Stomach (tissue), 9 donors: ENCODE measurements around the gene TMEM235. TPM values are rescaled to one million over a fixed set of nuclear protein-coding genes. Genes with fewer than 3 reads are reported as not detected.

Source experiments
- DNase-seq, 2 donors: peaks; one replicate each; pipeline versions ENCODE4 v3.0.0 to v3.0.0-alpha.2; 2013 to 2019
- H3K27ac ChIP-seq, 5 donors: fragments of 200-600 bp in 4 of 5; sonication (generic) in 4 of 5; one replicate each; pipeline ENCODE4 v1.5.1; 2013 to 2019; ENCODE audit warnings: mild to moderate bottlenecking in 1 of 5, moderate library complexity in 1 of 5
- H3K27me3 ChIP-seq, 3 donors: fragments of 200-600 bp; sonication (generic); one replicate each; pipeline ENCODE4 v1.5.1; 2017 to 2019; ENCODE audit warnings: mixed run types in 1 of 3
- H3K36me3 ChIP-seq, 4 donors: fragments of 200-600 bp; sonication (generic); 1 replicate in 3 of 4; 2 replicates in 1 of 4; pipeline ENCODE4 v1.5.1; 2016 to 2019
- H3K4me1 ChIP-seq, 4 donors: fragments of 200-600 bp; sonication (generic); one replicate each; pipeline ENCODE4 v1.5.1; 2016 to 2019
- H3K4me3 ChIP-seq, 4 donors: fragments of 200-600 bp; sonication (generic) in 3 of 4; one replicate each; pipeline ENCODE4 v1.5.1; 2016 to 2019; ENCODE audit warnings: mild to moderate bottlenecking in 1 of 4
- H3K9me3 ChIP-seq, 4 donors: fragments of 200-600 bp; sonication (generic); one replicate each; pipeline ENCODE4 v1.5.1; 2016 to 2019
- EP300 ChIP-seq: sonication (generic); formaldehyde crosslinking; IDR thresholded peaks from one replicate; pipeline ENCODE4 v1.6.1; 2017; ENCODE audit warnings: antibody characterized with exemption
- POLR2A ChIP-seq, 4 donors: fragments of 450-650 bp; IDR thresholded peaks; one replicate each; pipeline ENCODE4 v1.6.1; 2016; ENCODE audit warnings: antibody characterized with exemption in 4 of 4, control low read depth in 2 of 4, mild to moderate bottlenecking in 1 of 4, moderate library complexity in 1 of 4
- POLR2AphosphoS5 ChIP-seq, 3 donors: sonication (generic); formaldehyde crosslinking; IDR thresholded peaks; one replicate each; pipeline ENCODE4 v1.6.1; 2016; ENCODE audit warnings: antibody characterized with exemption in 3 of 3
- WGBS, 5 donors: extraction: QIAGEN DNeasy Blood & Tissue Kit in 3 of 5; methylation state at CpG; one replicate each; pipeline versions ENCODE4 v1.1.5 to v1.1.7; 2013 to 2018; 5-methylcytosine and 5-hydroxymethylcytosine counted together
- intact Hi-C: fragments of 100-400 bp; cut with DNase I; formaldehyde crosslinking; loops from one replicate; pipeline ENCODE4 v1.15.1; 2023; ENCODE audit warnings: low total_unique reads
- polyA plus RNA-seq, 3 donors: library from polyadenylated mRNA; stranded (reverse); fragments of 200-250 nt; gene quantifications; one replicate each; pipeline ENCODE4 v1.2.3, GENCODE V29; 2013
- total RNA-seq, 5 donors: library from RNA; depleted of rRNA; stranded (reverse); fragments of >200 nt; gene quantifications; one replicate each; pipeline versions ENCODE4 v1.1.0 to v1.2.3, GENCODE V29; 2014 to 2016
- TF ChIP-seq, protein P1 (sequence below), 7 experiments: fragments of 450-650 bp in 4 of 7; fragments of 200-600 bp in 3 of 7; sonication (generic) in 3 of 7; IDR thresholded peaks; one replicate each; pipeline ENCODE4 v1.5.1; 2016 to 2019; ENCODE audit warnings: antibody characterized with exemption in 7 of 7, control low read depth in 2 of 7, mild to moderate bottlenecking in 1 of 7
- donor health status: healthy with polysubstance abuse.
- donor health status: Bipolar disorder and iron deficiency.
- donor health status: healthy.

Gene TMEM235
- total and polyA plus RNA-seq, 8 donors, result not detected

GRCh38 chr17:78211032-78211431 is 20.4 kb upstream of the TMEM235 start:
- Histone ChIP-seq H3K36me3 (peaks cover 0 to 10% (median 5%) of the 10 kb centered on the region in 4 donors), H3K27me3 (no peaks in the 10 kb centered on the region), H3K9me3 (no peaks in the 10 kb centered on the region), H3K4me1 (peaks cover 6 to 21% (median 13%) of the 10 kb centered on the region in 4 donors), H3K27ac (peak overlapping the region in 2 of 5 donors; percentile 26 to 42), H3K4me3 (no peak overlapping the region)
- no peak for DNase-seq
- intact Hi-C loops, result no loop called here
- 37 to 66% (median 47%) methylated on average over 11 of the region's 11 CpGs for WGBS, 5 donors
- TF ChIP-seq EP300, result no peak
- TF ChIP-seq, protein P1, sequence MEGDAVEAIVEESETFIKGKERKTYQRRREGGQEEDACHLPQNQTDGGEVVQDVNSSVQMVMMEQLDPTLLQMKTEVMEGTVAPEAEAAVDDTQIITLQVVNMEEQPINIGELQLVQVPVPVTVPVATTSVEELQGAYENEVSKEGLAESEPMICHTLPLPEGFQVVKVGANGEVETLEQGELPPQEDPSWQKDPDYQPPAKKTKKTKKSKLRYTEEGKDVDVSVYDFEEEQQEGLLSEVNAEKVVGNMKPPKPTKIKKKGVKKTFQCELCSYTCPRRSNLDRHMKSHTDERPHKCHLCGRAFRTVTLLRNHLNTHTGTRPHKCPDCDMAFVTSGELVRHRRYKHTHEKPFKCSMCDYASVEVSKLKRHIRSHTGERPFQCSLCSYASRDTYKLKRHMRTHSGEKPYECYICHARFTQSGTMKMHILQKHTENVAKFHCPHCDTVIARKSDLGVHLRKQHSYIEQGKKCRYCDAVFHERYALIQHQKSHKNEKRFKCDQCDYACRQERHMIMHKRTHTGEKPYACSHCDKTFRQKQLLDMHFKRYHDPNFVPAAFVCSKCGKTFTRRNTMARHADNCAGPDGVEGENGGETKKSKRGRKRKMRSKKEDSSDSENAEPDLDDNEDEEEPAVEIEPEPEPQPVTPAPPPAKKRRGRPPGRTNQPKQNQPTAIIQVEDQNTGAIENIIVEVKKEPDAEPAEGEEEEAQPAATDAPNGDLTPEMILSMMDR (IDR thresholded peaks at IDR 0.05), result no peak
- no peak for TF ChIP-seq POLR2A (IDR thresholded peaks at IDR 0.05)
- TF ChIP-seq POLR2AphosphoS5 (IDR thresholded peaks at IDR 0.05), result no peak

- Histone ChIP-seq H3K36me3 (no peaks in the 10 kb centered on the region), H3K4me3 (peak within 1 kb of the TSS; percentile 40 to 71 (median 50)), H3K27ac (peak within 1 kb of the TSS in 3 of 5 donors; percentile 9 to 60 (median 30)), H3K9me3 (no peaks in the 10 kb centered on the region), H3K27me3 (no peaks in the 10 kb centered on the region), H3K4me1 (peaks cover 6 to 21% (median 13%) of the 10 kb centered on the region in 4 donors)
- DNase-seq, result peak; percentile 91 to 96
- 0 to 2% (median 1%) methylated on average over 8 to 60 of the region's 60 CpGs for WGBS, 5 donors
- intact Hi-C loops, result no loop called here
- TF ChIP-seq EP300, result no peak
- peak in 2 of 3 donors; percentile 36 to 72 for TF ChIP-seq POLR2AphosphoS5 (IDR thresholded peaks at IDR 0.05)
Observed at GRCh38 chr17:78214016-78214705, 17.3 kb upstream of the TMEM235 start, which contains the start of gene BIRC5. Gene BIRC5 (plus strand): TSS chr17:78214253. CDS start chr17:78214317, 64 bp downstream.

DNA sequence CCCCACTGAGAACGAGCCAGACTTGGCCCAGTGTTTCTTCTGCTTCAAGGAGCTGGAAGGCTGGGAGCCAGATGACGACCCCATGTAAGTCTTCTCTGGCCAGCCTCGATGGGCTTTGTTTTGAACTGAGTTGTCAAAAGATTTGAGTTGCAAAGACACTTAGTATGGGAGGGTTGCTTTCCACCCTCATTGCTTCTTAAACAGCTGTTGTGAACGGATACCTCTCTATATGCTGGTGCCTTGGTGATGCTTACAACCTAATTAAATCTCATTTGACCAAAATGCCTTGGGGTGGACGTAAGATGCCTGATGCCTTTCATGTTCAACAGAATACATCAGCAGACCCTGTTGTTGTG is 16.7 kb upstream of the TMEM235 start:
- Histone ChIP-seq H3K4me1 (peaks cover 6 to 21% (median 13%) of the 10 kb centered on the region in 4 donors), H3K9me3 (no peaks in the 10 kb centered on the region), H3K27me3 (no peaks in the 10 kb centered on the region), H3K4me3 (peak overlapping the region; percentile 40 to 71 (median 50)), H3K36me3 (no peaks in the 10 kb centered on the region), H3K27ac (peak overlapping the region in 2 of 5 donors; percentile 9 to 60)
- 8 to 19% (median 9%) methylated on average over 5 of the region's 5 CpGs for WGBS, 5 donors
- no peak for DNase-seq
- TF ChIP-seq EP300, result no peak
- TF ChIP-seq, protein P1 (IDR thresholded peaks at IDR 0.05), result no peak
- no peak for TF ChIP-seq POLR2AphosphoS5 (IDR thresholded peaks at IDR 0.05)
- TF ChIP-seq POLR2A (IDR thresholded peaks at IDR 0.05), result no peak
- intact Hi-C loops, result no loop called here

DNA sequence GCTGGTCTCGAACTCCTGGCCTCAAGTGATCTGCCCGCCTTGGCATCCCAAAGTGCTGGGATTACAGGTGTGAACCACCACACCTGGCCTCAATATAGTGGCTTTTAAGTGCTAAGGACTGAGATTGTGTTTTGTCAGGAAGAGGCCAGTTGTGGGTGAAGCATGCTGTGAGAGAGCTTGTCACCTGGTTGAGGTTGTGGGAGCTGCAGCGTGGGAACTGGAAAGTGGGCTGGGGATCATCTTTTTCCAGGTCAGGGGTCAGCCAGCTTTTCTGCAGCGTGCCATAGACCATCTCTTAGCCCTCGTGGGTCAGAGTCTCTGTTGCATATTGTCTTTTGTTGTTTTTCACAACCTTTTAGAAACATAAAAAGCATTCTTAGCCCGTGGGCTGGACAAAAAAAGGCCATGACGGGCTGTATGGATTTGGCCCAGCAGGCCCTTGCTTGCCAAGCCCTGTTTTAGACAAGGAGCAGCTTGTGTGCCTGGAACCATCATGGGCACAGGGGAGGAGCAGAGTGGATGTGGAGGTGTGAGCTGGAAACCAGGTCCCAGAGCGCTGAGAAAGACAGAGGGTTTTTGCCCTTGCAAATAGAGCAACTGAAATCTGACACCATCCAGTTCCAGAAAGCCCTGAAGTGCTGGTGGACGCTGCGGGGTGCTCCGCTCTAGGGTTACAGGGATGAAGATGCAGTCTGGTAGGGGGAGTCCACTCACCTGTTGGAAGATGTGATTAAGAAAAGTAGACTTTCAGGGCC is 11.9 kb upstream of the TMEM235 start:
- peaks cover under 1 to 3% (median 1%) of the 10 kb centered on the region in 4 donors for H3K4me1 ChIP-seq
- no peak overlapping the region for H3K4me3 ChIP-seq
- H3K27me3 ChIP-seq, result no peaks in the 10 kb centered on the region
- H3K27ac ChIP-seq, result no peak overlapping the region
- TF ChIP-seq POLR2AphosphoS5 (IDR thresholded peaks at IDR 0.05) (no peak), EP300 (no peak), POLR2A (IDR thresholded peaks at IDR 0.05) (no peak)
- TF ChIP-seq, protein P1 (IDR thresholded peaks at IDR 0.05), result no peak
- no peak for DNase-seq
- peaks cover 0 to 10% (median 0%) of the 10 kb centered on the region in 4 donors for H3K36me3 ChIP-seq
- intact Hi-C loops, result no loop called here
- H3K9me3 ChIP-seq, result no peaks in the 10 kb centered on the region
- WGBS, 5 donors, result 81 to 93% (median 91%) methylated on average over 11 of the region's 11 CpGs
